ENCODE data around the gene MGAT5.

The MGAT5 gene

GRCh38 chr2:134411828-134412638 lies 158.2 kb downstream of the MGAT5 start:
- ChIA-PET POLR2A (interaction anchor here (1.7 kb wide), 1 partner anchor 293 kb away, joined by 14 read pairs; no protein-coding TSS in a partner anchor), CTCF (interaction anchor here (0.5 to 4.4 kb wide), 32 partner anchors 14 to 527 kb away, joined by 3 to 69 read pairs (median 4); partner anchors contain the start of gene MGAT5)
- peaks cover 0 to 10% of the 10 kb centered on the region in 2 experiments; a peak in 2 of 3 replicates for H3K36me3 ChIP-seq (ENCODE audit: control insufficient read depth in 2 of 2, insufficient read depth in 1 of 2, low read length in 2 of 2)
- H3K4me1 ChIP-seq (ENCODE audit: control insufficient read depth, insufficient read depth, low read length) = peaks cover 13% of the 10 kb centered on the region
- no peak overlapping the region for H3K27ac ChIP-seq (ENCODE audit: extremely low read depth, low read depth, low read length)
- peak; percentile 83 for TF ChIP-seq CTCF (tag by site-specific recombination; IDR thresholded peaks at IDR 0.05)
- TF ChIP-seq ZIC2 (tag by site-specific recombination; IDR thresholded peaks at IDR 0.05) = peak; percentile 43; the same call in 1 of the 2 replicates
- TF ChIP-seq MEIS1 (CRISPR knock-in tag; IDR thresholded peaks at IDR 0.05; ENCODE audit: borderline replicate concordance) = no peak
- TF ChIP-seq ZSCAN18 (tag by site-specific recombination; IDR thresholded peaks at IDR 0.05) = no peak
- peak; percentile 63 for TF ChIP-seq ZNF654 (tag by site-specific recombination; IDR thresholded peaks at IDR 0.05; ENCODE audit: low read depth)
- TF ChIP-seq ZNF670 (tag by site-specific recombination; IDR thresholded peaks at IDR 0.05; ENCODE audit: low read depth) = no peak
- TF ChIP-seq ZNF362 (tag by site-specific recombination; IDR thresholded peaks at IDR 0.05) = no peak
- H3K4me3 ChIP-seq (ENCODE audit: low read depth, low read length) = no peak overlapping the region
- no peaks in the 10 kb centered on the region for H3K9me3 ChIP-seq (ENCODE audit: control insufficient read depth, insufficient read depth, low read depth, low read length)

GRCh38 chr2:134412639-134412999 lies 158.7 kb downstream of the MGAT5 start:
- POLR2A ChIA-PET = interaction anchor here (1.7 kb wide), 1 partner anchor 294 kb away, joined by 14 read pairs; no protein-coding TSS in a partner anchor
- no peak overlapping the region for H3K4me3 ChIP-seq (ENCODE audit: low read depth, low read length)
- no peak for TF ChIP-seq AEBP2 (tag by site-specific recombination; IDR thresholded peaks at IDR 0.05; ENCODE audit: borderline replicate concordance)
- TF ChIP-seq ZNF239 (tag by site-specific recombination; IDR thresholded peaks at IDR 0.05) = no peak
- TF ChIP-seq SP2 (tag by site-specific recombination; IDR thresholded peaks at IDR 0.05) = no peak
- no peak for TF ChIP-seq HOXD13 (CRISPR knock-in tag; IDR thresholded peaks at IDR 0.05; ENCODE audit: borderline replicate concordance)
- TF ChIP-seq KLF8 (tag by site-specific recombination; IDR thresholded peaks at IDR 0.05) = no peak
- no peak for TF ChIP-seq ZNF2 (tag by site-specific recombination; IDR thresholded peaks at IDR 0.05)
- no peak for TF ChIP-seq ZNF157 (tag by site-specific recombination; IDR thresholded peaks at IDR 0.05)
- TF ChIP-seq ZNF362 (tag by site-specific recombination; IDR thresholded peaks at IDR 0.05) = no peak
- TF ChIP-seq ZFP41 (tag by site-specific recombination; IDR thresholded peaks at IDR 0.05; ENCODE audit: borderline replicate concordance) = no peak
- no peak for TF ChIP-seq SP3 (tag by site-specific recombination; IDR thresholded peaks at IDR 0.05)
- no peak for TF ChIP-seq ZNF292 (tag by site-specific recombination; IDR thresholded peaks at IDR 0.05; ENCODE audit: borderline replicate concordance, low read depth)
- TF ChIP-seq GLIS1 (tag by site-specific recombination; IDR thresholded peaks at IDR 0.05) = no peak
- TF ChIP-seq ZNF132 (tag by site-specific recombination; IDR thresholded peaks at IDR 0.05; ENCODE audit: borderline replicate concordance) = no peak
- no peak for TF ChIP-seq ZNF433 (tag by site-specific recombination; IDR thresholded peaks at IDR 0.05; ENCODE audit: low read depth)
- no peak for TF ChIP-seq REST (tag by site-specific recombination; IDR thresholded peaks at IDR 0.05)
- no peak for TF ChIP-seq ZNF791 (tag by site-specific recombination; IDR thresholded peaks at IDR 0.05)
- no peak for TF ChIP-seq MZF1 (tag by site-specific recombination; IDR thresholded peaks at IDR 0.05; ENCODE audit: borderline replicate concordance)
- CTCF ChIA-PET = interaction anchor here (0.6 to 4.4 kb wide), 25 partner anchors 14 to 528 kb away, joined by 3 to 69 read pairs (median 4); no protein-coding TSS in a partner anchor
- no peak overlapping the region for H3K27ac ChIP-seq (ENCODE audit: extremely low read depth, low read depth, low read length)
- H3K4me1 ChIP-seq (ENCODE audit: control insufficient read depth, insufficient read depth, low read length) = peaks cover 13% of the 10 kb centered on the region
- H3K36me3 ChIP-seq (ENCODE audit: control insufficient read depth in 2 of 2, insufficient read depth in 1 of 2, low read length in 2 of 2) = peaks cover 0 to 6% of the 10 kb centered on the region in 2 experiments; a peak in 2 of 3 replicates
- no peaks in the 10 kb centered on the region for H3K9me3 ChIP-seq (ENCODE audit: control insufficient read depth, insufficient read depth, low read depth, low read length)
